HL-60 (cell line): ENCODE results near the gene COX14.

Experiments used
- CTCF ChIP-seq: IDR thresholded peaks from one replicate; pipeline ENCODE4 v1.5.1; 2011; ENCODE audit warnings: low read length, control low read depth, inconsistent platforms; ENCODE audit not compliant: insufficient read depth
- GABPA ChIP-seq: IDR thresholded peaks from 2 replicates; pipeline ENCODE4 v1.6.1; 2012; ENCODE audit warnings: low read depth
- POLR2AphosphoS5 ChIP-seq: IDR thresholded peaks from 2 replicates; pipeline ENCODE4 v1.6.1; 2012; ENCODE audit warnings: low read depth
- TF ChIP-seq, protein P1 (sequence below): IDR thresholded peaks from 2 replicates; pipeline ENCODE4 v1.6.1; 2012; ENCODE audit warnings: low read depth; ENCODE audit not compliant: insufficient replicate concordance

DNA sequence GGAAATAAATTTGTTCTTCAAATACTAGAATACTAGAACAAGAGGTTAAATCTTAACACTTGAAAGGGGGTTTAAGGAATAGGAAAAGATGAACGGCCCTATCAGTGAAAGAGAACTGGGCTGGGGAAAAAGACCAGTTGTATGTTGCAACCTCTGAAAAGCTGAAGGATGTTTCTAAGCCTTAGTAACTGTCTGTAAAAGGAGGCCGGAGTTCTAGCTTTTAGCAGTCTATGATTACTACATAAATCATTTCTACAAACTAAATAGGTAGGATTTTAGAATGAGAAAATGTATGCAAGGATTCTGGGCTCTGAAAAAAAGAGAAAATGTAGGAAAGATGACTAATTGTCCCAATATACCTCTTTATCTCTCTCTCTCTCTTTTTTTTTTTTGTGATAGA is 50.2 kb downstream of the COX14 start:
- no peak for TF ChIP-seq POLR2AphosphoS5
- no peak for TF ChIP-seq CTCF
- TF ChIP-seq GABPA, result no peak
- TF ChIP-seq, protein P1, sequence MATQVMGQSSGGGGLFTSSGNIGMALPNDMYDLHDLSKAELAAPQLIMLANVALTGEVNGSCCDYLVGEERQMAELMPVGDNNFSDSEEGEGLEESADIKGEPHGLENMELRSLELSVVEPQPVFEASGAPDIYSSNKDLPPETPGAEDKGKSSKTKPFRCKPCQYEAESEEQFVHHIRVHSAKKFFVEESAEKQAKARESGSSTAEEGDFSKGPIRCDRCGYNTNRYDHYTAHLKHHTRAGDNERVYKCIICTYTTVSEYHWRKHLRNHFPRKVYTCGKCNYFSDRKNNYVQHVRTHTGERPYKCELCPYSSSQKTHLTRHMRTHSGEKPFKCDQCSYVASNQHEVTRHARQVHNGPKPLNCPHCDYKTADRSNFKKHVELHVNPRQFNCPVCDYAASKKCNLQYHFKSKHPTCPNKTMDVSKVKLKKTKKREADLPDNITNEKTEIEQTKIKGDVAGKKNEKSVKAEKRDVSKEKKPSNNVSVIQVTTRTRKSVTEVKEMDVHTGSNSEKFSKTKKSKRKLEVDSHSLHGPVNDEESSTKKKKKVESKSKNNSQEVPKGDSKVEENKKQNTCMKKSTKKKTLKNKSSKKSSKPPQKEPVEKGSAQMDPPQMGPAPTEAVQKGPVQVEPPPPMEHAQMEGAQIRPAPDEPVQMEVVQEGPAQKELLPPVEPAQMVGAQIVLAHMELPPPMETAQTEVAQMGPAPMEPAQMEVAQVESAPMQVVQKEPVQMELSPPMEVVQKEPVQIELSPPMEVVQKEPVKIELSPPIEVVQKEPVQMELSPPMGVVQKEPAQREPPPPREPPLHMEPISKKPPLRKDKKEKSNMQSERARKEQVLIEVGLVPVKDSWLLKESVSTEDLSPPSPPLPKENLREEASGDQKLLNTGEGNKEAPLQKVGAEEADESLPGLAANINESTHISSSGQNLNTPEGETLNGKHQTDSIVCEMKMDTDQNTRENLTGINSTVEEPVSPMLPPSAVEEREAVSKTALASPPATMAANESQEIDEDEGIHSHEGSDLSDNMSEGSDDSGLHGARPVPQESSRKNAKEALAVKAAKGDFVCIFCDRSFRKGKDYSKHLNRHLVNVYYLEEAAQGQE, result no peak
